SK-N-SH (cell line): Measurements from ENCODE around the gene MXD3. TPM values are rescaled to one million over a fixed set of nuclear protein-coding genes. Genes with fewer than 3 reads are reported as not detected.

Source experiments
- CHD2 ChIP-seq: fragments of 150-350 bp; IDR thresholded peaks from 2 replicates; pipeline ENCODE4 v1.6.1; 2018; ENCODE audit warnings: low read length; ENCODE audit not compliant: partially characterized antibody
- CTCF ChIP-seq: fragments of 200-600 bp; sonication (generic); IDR thresholded peaks from 2 replicates; pipeline ENCODE4 v1.6.1; 2017; ENCODE audit warnings: antibody characterized with exemption, mild to moderate bottlenecking, moderate library complexity
- EZH2phosphoT487 ChIP-seq: fragments of 200-600 bp; sonication (generic); IDR thresholded peaks from 2 replicates; pipeline ENCODE4 v1.6.1; 2017; ENCODE audit warnings: low read depth, mixed run types, mild to moderate bottlenecking, antibody characterized with exemption, moderate library complexity, borderline replicate concordance
- FOXJ3 ChIP-seq: sonication (generic); formaldehyde crosslinking; IDR thresholded peaks from 2 replicates; pipeline ENCODE4 v1.5.1; 2020; ENCODE audit warnings: mild to moderate bottlenecking, missing genetic modification reagents
- FOXM1 ChIP-seq: IDR thresholded peaks from 2 replicates; pipeline ENCODE4 v1.4.0; 2012; ENCODE audit warnings: low read depth, mild to moderate bottlenecking
- GABPA ChIP-seq: IDR thresholded peaks from 2 replicates; pipeline ENCODE4 v1.4.0; 2012; ENCODE audit warnings: low read depth, mild to moderate bottlenecking
- GATA2 ChIP-seq: sonication (generic); formaldehyde crosslinking; IDR thresholded peaks from 2 replicates; pipeline ENCODE4 v1.5.0; 2020; ENCODE audit warnings: mild to moderate bottlenecking, missing genetic modification reagents
- NFIC ChIP-seq: IDR thresholded peaks from 2 replicates; pipeline ENCODE4 v1.4.0; 2012; ENCODE audit warnings: borderline replicate concordance
- NRF1 ChIP-seq: IDR thresholded peaks from 2 replicates; pipeline ENCODE4 v1.6.1; 2012; ENCODE audit warnings: low read depth, mild to moderate bottlenecking, low read length
- PBX3 ChIP-seq: IDR thresholded peaks from 2 replicates; pipeline ENCODE4; 2012
- RCOR1 ChIP-seq: fragments of 150-350 bp; IDR thresholded peaks from 2 replicates; pipeline ENCODE4 v1.6.1; 2017; ENCODE audit warnings: antibody characterized with exemption, low read length
- RXRA ChIP-seq: IDR thresholded peaks from 2 replicates; pipeline ENCODE4 v1.4.0; 2012; ENCODE audit warnings: low read depth, mild to moderate bottlenecking, borderline replicate concordance
- TAF1 ChIP-seq: IDR thresholded peaks from 2 replicates; pipeline ENCODE4 v1.6.1; 2012; ENCODE audit warnings: low read depth, mild to moderate bottlenecking, low read length, moderate library complexity, borderline replicate concordance
- TCF12 ChIP-seq: IDR thresholded peaks from 2 replicates; pipeline ENCODE4 v1.4.0; 2012
- USF1 ChIP-seq: IDR thresholded peaks from 2 replicates; pipeline ENCODE4 v1.4.0; 2012; ENCODE audit warnings: low read depth, borderline replicate concordance
- ZBTB33 ChIP-seq: IDR thresholded peaks from 2 replicates; pipeline ENCODE4 v1.4.0; 2012; ENCODE audit warnings: low read depth, borderline replicate concordance
- polyA plus RNA-seq, 3 experiments: library from polyadenylated mRNA; depleted of rRNA; stranded (reverse); fragments of >200 nt; gene quantifications; 2 replicates each; pipeline ENCODE4 v1.2.3, GENCODE V29; 2012

MXD3 gene
- polyA plus RNA-seq, 1 of the 3 experiments (the other 2 are of a cell fraction) = 22.6 TPM

- TF ChIP-seq PBX3 = peak; percentile 100
- no peak for TF ChIP-seq USF1
- no peak for TF ChIP-seq GATA2 (CRISPR knock-in tag)
- TF ChIP-seq EZH2phosphoT487 = no peak
- no peak for TF ChIP-seq FOXJ3 (CRISPR knock-in tag)
- TF ChIP-seq CHD2 = peak; percentile 92
- TF ChIP-seq RXRA = no peak
- TF ChIP-seq TAF1 = peak; percentile 85
- no peak for TF ChIP-seq FOXM1
- no peak for TF ChIP-seq TCF12
- peak; percentile 99 for TF ChIP-seq GABPA
- peak; percentile 22; the same call in 1 of the 2 replicates for TF ChIP-seq ZBTB33
- no peak for TF ChIP-seq NFIC
- TF ChIP-seq CTCF = no peak
- no peak for TF ChIP-seq NRF1
- TF ChIP-seq RCOR1 = no peak; the same call in 1 of the 2 replicates
Measured at GRCh38 chr5:177351392-177352329, 40.0 kb upstream of the MXD3 start, which contains the start of gene LMAN2 (continued).
